ENCODE results near the gene TMEM115.
A peak's percentile ranks its signal among the peaks of the same experiment; 100 is the strongest.

TMEM115 gene

DNA sequence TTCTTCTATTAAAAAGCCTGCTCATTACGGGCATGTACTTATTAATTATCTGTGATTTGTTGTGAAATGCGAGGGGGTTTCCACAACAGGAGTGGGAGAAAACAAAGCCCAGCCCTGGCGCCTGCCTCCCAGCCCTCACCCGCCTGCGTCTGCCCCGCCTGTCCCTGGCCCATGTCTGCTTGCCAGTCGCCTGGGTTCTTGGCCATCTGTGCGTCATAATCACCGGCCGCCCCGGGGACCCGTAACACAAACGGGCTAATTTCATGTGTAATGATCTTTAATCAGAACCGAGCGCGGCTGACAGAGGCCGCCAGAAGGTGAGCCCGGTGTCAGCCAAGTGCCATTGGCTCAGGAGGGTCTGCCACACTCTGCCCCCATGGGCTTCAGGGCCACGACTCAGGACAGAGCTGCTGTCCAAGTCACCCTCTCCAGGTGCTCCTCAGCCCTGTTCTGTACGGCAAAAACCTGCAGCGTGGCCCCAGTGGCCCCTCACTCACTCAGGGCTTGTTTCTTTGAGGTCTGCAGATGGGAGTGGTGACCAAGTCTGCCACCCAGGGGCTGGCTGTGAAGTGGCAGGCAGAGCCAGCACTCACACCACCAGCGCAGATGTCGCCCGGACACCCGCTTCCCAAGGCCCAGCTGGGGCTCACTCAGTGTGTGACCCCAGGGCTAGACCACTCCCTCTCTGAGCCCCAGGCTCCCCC is 28.8 kb upstream of the TMEM115 start:
- H3K9me3 Mint-ChIP-seq, result no peaks in the 10 kb centered on the region
- H3K4me3 Mint-ChIP-seq, result no peak overlapping the region
- DNase-seq, result no peak

GRCh38 chr3:50385754-50386153 is 26.4 kb upstream of the TMEM115 start:
- no peaks in the 10 kb centered on the region for H3K36me3 Mint-ChIP-seq
- no peak overlapping the region for H3K4me3 Mint-ChIP-seq
- no peak overlapping the region for H3K27ac Mint-ChIP-seq
- no peaks in the 10 kb centered on the region for H3K4me1 Mint-ChIP-seq
- no peak for DNase-seq
- peaks cover 0 to 16% of the 10 kb centered on the region in 2 donors for H3K27me3 Mint-ChIP-seq
- no peaks in the 10 kb centered on the region for H3K9me3 Mint-ChIP-seq
- no peak for ATAC-seq (replicated peaks)

More for the DNA sequence above, 28.8 kb upstream of the TMEM115 start:
- H3K27ac Mint-ChIP-seq, result no peak overlapping the region
- peaks cover 0 to 6% of the 10 kb centered on the region in 2 donors for H3K4me1 Mint-ChIP-seq
- H3K36me3 Mint-ChIP-seq, result no peaks in the 10 kb centered on the region
- peaks cover 0 to 16% of the 10 kb centered on the region in 2 donors for H3K27me3 Mint-ChIP-seq
- ATAC-seq (replicated peaks), result peak; percentile 22 to 42

- no peaks in the 10 kb centered on the region for H3K4me1 Mint-ChIP-seq
- no peaks in the 10 kb centered on the region for H3K9me3 Mint-ChIP-seq
- H3K27me3 Mint-ChIP-seq, result peaks cover 4 to 22% of the 10 kb centered on the region in 2 donors
- H3K36me3 Mint-ChIP-seq, result no peaks in the 10 kb centered on the region
- H3K4me3 Mint-ChIP-seq, result no peak overlapping the region
- ATAC-seq (replicated peaks), result no peak
- no peak overlapping the region for H3K27ac Mint-ChIP-seq
- no peak for DNase-seq
Measured at GRCh38 chr3:50383750-50384149, 24.4 kb upstream of the TMEM115 start.

GRCh38 chr3:50382722-50383121 is 23.4 kb upstream of the TMEM115 start:
- no peak for DNase-seq
- H3K4me1 Mint-ChIP-seq, result no peaks in the 10 kb centered on the region
- no peak for ATAC-seq (replicated peaks)
- H3K9me3 Mint-ChIP-seq, result no peaks in the 10 kb centered on the region
- no peak overlapping the region for H3K4me3 Mint-ChIP-seq
- H3K27ac Mint-ChIP-seq, result no peak overlapping the region
- H3K36me3 Mint-ChIP-seq, result no peaks in the 10 kb centered on the region
- H3K27me3 Mint-ChIP-seq, result peaks cover 4 to 28% of the 10 kb centered on the region in 2 donors

GRCh38 chr3:50381383-50381782 is 22.1 kb upstream of the TMEM115 start:
- ATAC-seq (replicated peaks), result no peak
- Mint-ChIP-seq H3K27ac (no peak overlapping the region), H3K36me3 (no peaks in the 10 kb centered on the region), H3K4me3 (no peak overlapping the region), H3K27me3 (peaks cover 4 to 23% of the 10 kb centered on the region in 2 donors), H3K4me1 (no peaks in the 10 kb centered on the region), H3K9me3 (no peaks in the 10 kb centered on the region)
- DNase-seq, result no peak

DNA sequence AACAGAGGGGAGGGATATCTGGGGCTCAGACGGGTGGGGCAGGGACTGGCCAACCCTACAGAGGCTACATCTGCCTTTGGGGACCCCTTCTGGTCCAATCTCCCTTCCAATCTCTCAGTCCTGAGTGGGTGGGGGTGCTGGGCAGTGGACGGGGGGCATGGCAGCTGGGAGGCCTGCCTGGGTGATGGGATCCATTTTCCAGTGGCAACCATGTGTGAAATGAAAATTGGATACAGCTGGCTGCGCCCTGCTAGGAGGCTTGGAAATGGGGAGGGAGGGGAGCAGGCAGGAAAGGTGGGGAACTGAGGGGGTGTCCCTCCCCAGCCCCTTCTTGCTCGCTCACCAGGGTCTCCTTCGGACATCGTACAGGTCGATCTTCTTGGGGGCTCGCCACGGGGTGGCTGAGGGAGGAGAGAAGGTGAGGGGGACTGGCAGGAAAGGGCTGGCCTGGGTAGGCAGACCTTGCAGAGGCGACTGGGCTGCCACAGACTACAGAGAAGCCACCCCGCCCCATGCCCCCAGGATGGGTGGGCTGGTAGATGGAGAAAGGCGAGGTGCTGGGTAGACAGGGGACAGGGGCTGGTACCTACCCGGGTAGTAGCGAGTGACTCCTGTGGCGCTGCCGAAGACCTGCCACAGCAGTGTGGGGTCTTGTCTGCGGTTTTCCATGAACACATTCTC is 21.2 kb upstream of the TMEM115 start:
- no peak overlapping the region for H3K27ac Mint-ChIP-seq
- peaks cover 4 to 22% of the 10 kb centered on the region in 2 donors for H3K27me3 Mint-ChIP-seq
- no peaks in the 10 kb centered on the region for H3K9me3 Mint-ChIP-seq

DNA sequence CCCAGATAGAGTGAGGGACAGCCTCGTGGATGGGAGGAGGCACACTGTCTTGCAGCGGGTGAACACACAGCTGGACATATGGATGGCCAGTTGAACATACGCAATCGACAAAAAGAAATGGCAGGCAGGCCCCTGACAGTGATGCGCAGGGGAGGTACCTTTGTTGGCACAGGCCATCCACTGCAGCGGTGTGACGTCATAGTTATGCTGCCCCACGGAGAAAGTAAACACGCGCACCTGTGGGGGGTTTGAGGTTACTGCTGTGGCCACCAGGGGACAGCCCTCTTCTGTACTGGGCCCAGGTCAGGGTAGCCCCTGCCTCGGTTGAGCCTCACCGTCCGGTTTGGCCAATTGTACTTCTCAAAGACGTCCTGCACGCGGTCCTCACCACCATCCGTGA is 19.4 kb upstream of the TMEM115 start:
- no peak overlapping the region for H3K27ac Mint-ChIP-seq
- H3K4me3 Mint-ChIP-seq, result no peak overlapping the region
- DNase-seq, result no peak
- H3K27me3 Mint-ChIP-seq, result peaks cover 5 to 14% of the 10 kb centered on the region in 2 donors
- no peak for ATAC-seq (replicated peaks)
- no peaks in the 10 kb centered on the region for H3K36me3 Mint-ChIP-seq
- no peaks in the 10 kb centered on the region for H3K4me1 Mint-ChIP-seq
- no peaks in the 10 kb centered on the region for H3K9me3 Mint-ChIP-seq

More for the DNA sequence above, 21.2 kb upstream of the TMEM115 start:
- H3K4me3 Mint-ChIP-seq, result no peak overlapping the region
- no peak for DNase-seq
- ATAC-seq (replicated peaks), result no peak
- H3K36me3 Mint-ChIP-seq, result no peaks in the 10 kb centered on the region
- no peaks in the 10 kb centered on the region for H3K4me1 Mint-ChIP-seq

DNA sequence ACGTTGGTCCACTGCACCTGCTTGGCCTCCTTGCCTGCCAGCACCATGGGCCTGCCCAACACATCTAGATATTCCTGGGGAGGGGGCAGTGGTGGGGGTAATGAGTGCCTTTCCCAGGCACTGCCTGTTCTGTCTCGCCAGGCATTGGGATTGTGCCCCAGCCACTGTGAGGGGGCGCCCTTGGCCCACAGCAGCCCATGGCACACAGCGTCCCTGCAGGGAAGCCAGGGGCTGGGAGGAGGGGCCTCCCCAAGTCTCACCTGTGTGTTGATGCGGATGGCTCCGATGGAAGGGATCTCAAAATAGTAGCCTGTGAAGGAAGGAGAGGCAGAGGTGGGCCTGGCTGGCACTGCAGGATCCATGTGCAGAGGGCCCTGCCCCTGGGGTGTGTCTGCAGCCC is 18.7 kb upstream of the TMEM115 start:
- no peaks in the 10 kb centered on the region for H3K36me3 Mint-ChIP-seq
- DNase-seq, result no peak
- no peak for ATAC-seq (replicated peaks)

DNA sequence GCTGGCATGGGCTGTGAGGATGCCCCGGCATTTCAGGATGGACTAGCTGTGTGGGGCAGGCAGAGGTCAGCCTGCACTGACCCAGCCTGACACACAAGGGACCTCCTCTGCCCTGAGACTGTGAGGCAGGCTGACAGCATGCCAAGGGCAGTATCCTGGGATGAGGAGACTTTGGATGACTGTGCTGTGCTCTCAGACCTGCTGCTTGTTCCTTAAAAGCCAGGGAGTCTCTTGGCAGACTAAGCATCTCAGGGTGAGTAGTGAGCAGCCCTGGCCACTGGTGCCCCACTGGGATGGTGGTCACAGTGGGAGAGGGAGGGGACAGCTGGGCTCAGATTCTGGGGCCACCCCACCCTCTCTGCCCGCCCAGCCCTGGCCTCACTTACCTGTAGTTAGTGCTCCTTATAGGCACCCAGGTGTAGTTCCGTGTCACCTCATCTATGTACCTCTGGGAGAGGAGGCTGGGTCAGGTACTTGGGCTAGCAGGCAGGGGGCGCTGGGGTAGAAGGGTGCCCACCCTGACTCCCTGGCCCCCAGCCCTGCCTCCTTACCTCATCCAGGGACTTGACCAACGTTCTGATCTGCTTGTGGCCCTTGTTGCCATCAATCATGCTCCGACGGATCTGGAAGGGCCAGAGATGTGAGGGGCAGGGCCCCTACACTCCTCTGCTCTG is 16.1 kb upstream of the TMEM115 start:
- DNase-seq (no peak), ATAC-seq (replicated peaks) (peak in 1 of 2 donors; percentile 12)
- Mint-ChIP-seq H3K36me3 (no peaks in the 10 kb centered on the region), H3K9me3 (no peaks in the 10 kb centered on the region), H3K27me3 (peaks cover 25 to 26% of the 10 kb centered on the region in 2 donors), H3K4me1 (peaks cover 3 to 7% of the 10 kb centered on the region in 2 donors), H3K27ac (no peak overlapping the region), H3K4me3 (no peak overlapping the region)

More for the DNA sequence above, 18.7 kb upstream of the TMEM115 start:
- no peaks in the 10 kb centered on the region for H3K9me3 Mint-ChIP-seq
- H3K4me1 Mint-ChIP-seq, result peaks cover 0 to 3% of the 10 kb centered on the region in 2 donors
- no peak overlapping the region for H3K27ac Mint-ChIP-seq
- H3K27me3 Mint-ChIP-seq, result peaks cover 11 to 20% of the 10 kb centered on the region in 2 donors
- no peak overlapping the region for H3K4me3 Mint-ChIP-seq

- DNase-seq, result no peak
- Mint-ChIP-seq H3K4me3 (no peak overlapping the region), H3K27me3 (peaks cover 21 to 24% of the 10 kb centered on the region in 2 donors), H3K27ac (no peak overlapping the region), H3K9me3 (no peaks in the 10 kb centered on the region), H3K4me1 (peaks cover 3 to 7% of the 10 kb centered on the region in 2 donors), H3K36me3 (no peaks in the 10 kb centered on the region)
- ATAC-seq (replicated peaks), result no peak
Measured at GRCh38 chr3:50374363-50375257, 15.3 kb upstream of the TMEM115 start.

DNA sequence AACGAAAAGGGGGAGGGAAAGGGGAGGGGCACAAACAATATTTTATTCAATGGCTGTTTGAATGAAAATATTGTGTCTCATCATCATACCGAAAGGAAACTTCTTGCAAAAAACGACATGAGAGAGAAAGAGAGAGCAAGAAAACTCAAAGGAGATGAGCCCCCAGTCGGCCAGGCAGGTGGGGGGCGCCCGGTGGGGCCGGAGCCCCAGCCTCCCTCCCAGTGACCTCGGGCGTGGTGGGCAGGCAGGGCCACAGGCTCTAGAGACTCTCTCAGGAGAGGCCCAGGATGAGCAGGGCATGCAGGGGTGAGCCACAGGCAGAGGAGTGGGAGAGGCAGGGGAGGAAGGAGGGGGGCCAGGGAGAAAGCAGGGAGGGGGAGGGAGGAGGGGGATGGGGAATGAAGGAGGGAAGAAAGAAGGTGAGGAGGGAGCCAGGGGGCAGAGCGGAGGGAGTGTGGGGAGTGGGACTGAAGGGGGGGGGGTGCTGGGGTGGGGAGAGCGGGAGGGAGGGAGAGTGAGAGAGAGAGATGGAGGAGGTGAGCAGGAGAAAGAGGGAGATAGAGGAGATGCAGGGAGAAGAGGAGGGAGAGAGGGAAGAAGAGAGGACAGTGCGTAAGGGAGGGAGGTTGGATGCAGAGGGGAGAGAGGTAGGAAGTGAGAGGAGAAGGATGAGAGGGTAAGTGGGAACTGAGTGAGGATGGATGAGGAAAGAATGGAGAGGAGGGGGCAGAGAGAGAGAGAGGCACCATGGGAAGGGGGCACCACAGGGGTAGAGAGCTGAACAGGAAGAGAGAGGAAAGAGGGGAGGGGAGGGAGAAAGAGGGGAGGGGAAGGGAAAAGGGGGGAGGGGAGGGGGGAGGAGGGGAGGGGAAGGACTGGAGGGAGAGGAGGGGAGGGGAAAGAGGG is 14.1 kb upstream of the TMEM115 start:
- Mint-ChIP-seq H3K4me1 (peaks cover 3 to 7% of the 10 kb centered on the region in 2 donors), H3K27me3 (peaks cover 26% of the 10 kb centered on the region in 2 donors), H3K9me3 (no peaks in the 10 kb centered on the region), H3K36me3 (no peaks in the 10 kb centered on the region), H3K4me3 (no peak overlapping the region), H3K27ac (no peak overlapping the region)
- no peak for ATAC-seq (replicated peaks)
- no peak for DNase-seq

- no peaks in the 10 kb centered on the region for H3K36me3 Mint-ChIP-seq
- DNase-seq (no peak), ATAC-seq (replicated peaks) (no peak)
- H3K27me3 Mint-ChIP-seq, result peaks cover 21 to 26% of the 10 kb centered on the region in 2 donors
- H3K9me3 Mint-ChIP-seq, result no peaks in the 10 kb centered on the region
- H3K4me3 Mint-ChIP-seq, result no peak overlapping the region
- peaks cover 3 to 7% of the 10 kb centered on the region in 2 donors for H3K4me1 Mint-ChIP-seq
- no peak overlapping the region for H3K27ac Mint-ChIP-seq
Measured at GRCh38 chr3:50372349-50372748, 13.0 kb upstream of the TMEM115 start.

DNA sequence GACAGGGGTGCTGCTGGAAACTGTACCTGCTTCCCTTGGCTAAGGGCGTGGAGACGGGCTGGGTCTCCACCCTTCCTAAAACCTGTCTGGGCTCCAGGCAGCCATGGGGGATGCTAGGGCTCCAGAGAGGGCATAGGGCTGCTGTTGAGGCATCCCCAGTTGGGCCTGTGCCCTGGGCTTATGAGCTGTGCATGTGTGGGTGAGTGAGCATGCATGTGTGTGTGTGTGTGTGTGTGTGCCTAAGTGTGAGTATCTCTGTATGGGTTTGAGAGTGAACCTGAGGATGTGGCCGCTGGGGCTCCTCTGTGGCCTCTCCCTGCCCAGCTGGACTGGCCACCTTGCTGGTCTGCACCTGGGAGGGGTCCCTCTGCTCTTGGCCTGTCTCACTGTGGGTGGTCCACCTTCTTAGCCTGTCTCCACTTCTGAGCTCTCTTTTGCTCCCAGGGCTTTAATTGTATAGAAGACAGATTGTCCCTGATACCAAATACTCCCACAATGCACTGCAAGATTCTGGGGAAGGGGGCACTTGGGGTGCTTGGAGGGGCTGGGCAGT is 11.9 kb upstream of the TMEM115 start:
- Mint-ChIP-seq H3K9me3 (no peaks in the 10 kb centered on the region), H3K27ac (peak overlapping the region; percentile 51), H3K4me1 (peaks cover 3 to 8% of the 10 kb centered on the region in 2 donors), H3K36me3 (no peaks in the 10 kb centered on the region), H3K4me3 (no peak overlapping the region), H3K27me3 (peaks cover 21 to 26% of the 10 kb centered on the region in 2 donors)
- ATAC-seq (replicated peaks) (peak in 1 of 2 donors; percentile 41), DNase-seq (no peak)

All from stimulated activated naive B cell treated with anti-CD40 and anti-IgM and Interleukin-4, amounts not matched to agents 10 μg/mL and 1 μg/mL and 100 μg/mL, for 72 hours (primary cell).